A549 (cell line): ENCODE measurements around the gene DRC7. TPM values are rescaled to one million over a fixed set of nuclear protein-coding genes. Genes with fewer than 3 reads are reported as not detected.

Source experiments
- ATAC-seq, 2 experiments: fragments of 200-7000 bp in 1 of 2; fragments of >200 bp in 1 of 2; cut with Nextera tagmentation in 1 of 2; cut with Tn5 transposase in 1 of 2; 3 replicates each; pipeline versions ENCODE4 v1.8.0 to v1.9.1; 2018 to 2020; ENCODE audit warnings: mild to moderate bottlenecking in 1 of 2, moderate library complexity in 1 of 2
- CTCF ChIA-PET: fragments of 300-600 bp; sonication (Branson Sonifier 250); formaldehyde crosslinking; extraction: SDS; loops from one replicate; lab custom pipeline; 2021; ENCODE audit warnings: antibody characterized with exemption, inconsistent platforms; lab: Yijun Ruan, JAX
- POLR2A ChIA-PET: fragments of 350-600 bp; formaldehyde crosslinking; extraction: SDS; loops from one replicate; lab custom pipeline; 2021; ENCODE audit warnings: antibody characterized with exemption, inconsistent platforms; lab: Yijun Ruan, JAX
- DNase-seq, 2 experiments: peaks; one replicate each; pipeline versions ENCODE4 v3.0.0 to v3.0.0-alpha.2; 2011 to 2016; ENCODE audit warnings: low read depth in 1 of 2, low spot score in 1 of 2
- FAIRE-seq: peaks from 2 replicates; lab custom pipeline; 2011; peaks lifted over from hg19 to GRCh38; lab: Jason Lieb, UNC
- H3K27ac ChIP-seq, 2 experiments: fragments of >200 bp; sonication (Bioruptor Twin); formaldehyde crosslinking; 3 replicates each; pipeline ENCODE4 v1.5.1; 2016 to 2017
- H3K4me1 ChIP-seq: fragments of >200 bp; sonication (Bioruptor Twin); formaldehyde crosslinking; 3 replicates; pipeline ENCODE4 v1.6.1; 2016
- H3K4me2 ChIP-seq: fragments of >200 bp; sonication (Bioruptor Twin); formaldehyde crosslinking; 3 replicates; pipeline ENCODE4 v1.6.1; 2016
- H3K4me3 ChIP-seq: fragments of >200 bp; sonication (Bioruptor Twin); formaldehyde crosslinking; 3 replicates; pipeline ENCODE4 v1.5.1; 2016
- H3K9me3 ChIP-seq: fragments of >200 bp; sonication (Bioruptor Twin); formaldehyde crosslinking; 3 replicates; pipeline ENCODE4 v1.6.1; 2016
- CBX2 ChIP-seq: fragments of 200-600 bp; sonication (generic); IDR thresholded peaks from 2 replicates; pipeline ENCODE4 v1.6.1; 2016; ENCODE audit warnings: low read depth, mild to moderate bottlenecking, borderline replicate concordance
- CEBPB ChIP-seq, 2 experiments: fragments of >200 bp in 1 of 2; sonication (Bioruptor Twin) in 1 of 2; formaldehyde crosslinking in 1 of 2; IDR thresholded peaks; 2 replicates each; pipeline ENCODE4 v1.6.1; 2012 to 2016
- CHD4 ChIP-seq: fragments of 200-600 bp; sonication (generic); IDR thresholded peaks from 2 replicates; pipeline ENCODE4 v1.6.1; 2016; ENCODE audit warnings: antibody characterized with exemption, mild to moderate bottlenecking, borderline replicate concordance
- EHMT2 ChIP-seq: fragments of 200-600 bp; sonication (generic); IDR thresholded peaks from 2 replicates; pipeline ENCODE4 v1.6.1; 2016; ENCODE audit warnings: antibody characterized with exemption, low read depth, mild to moderate bottlenecking, moderate library complexity
- FOSB ChIP-seq: fragments of 250-450 bp; sonication (Bioruptor Pico); IDR thresholded peaks from 2 replicates; pipeline ENCODE4 v1.5.0; 2020; ENCODE audit warnings: mild to moderate bottlenecking, moderate library complexity
- FOSL2 ChIP-seq, 2 experiments: fragments of 450-650 bp in 1 of 2; fragments of >200 bp in 1 of 2; sonication (Bioruptor Twin) in 1 of 2; formaldehyde crosslinking; IDR thresholded peaks; 2 replicates each; pipeline versions ENCODE4 v1.5.0 to v1.6.1; 2016 to 2020; ENCODE audit warnings: mild to moderate bottlenecking in 1 of 2, moderate library complexity in 1 of 2
- GATA3 ChIP-seq: IDR thresholded peaks from 2 replicates; pipeline ENCODE4 v1.6.1; 2012; ENCODE audit warnings: borderline replicate concordance
- HMGXB4 ChIP-seq: fragments of 250-450 bp; sonication (Bioruptor Pico); IDR thresholded peaks from 2 replicates; pipeline ENCODE4 v1.5.0; 2021; ENCODE audit warnings: mild to moderate bottlenecking, moderate library complexity, borderline replicate concordance
- HOXA7 ChIP-seq: fragments of 250-450 bp; sonication (Bioruptor Pico); IDR thresholded peaks from 2 replicates; pipeline ENCODE4 v1.5.0; 2020; ENCODE audit warnings: mild to moderate bottlenecking, moderate library complexity
- HOXB13 ChIP-seq: fragments of 250-450 bp; sonication (Bioruptor Pico); IDR thresholded peaks from 2 replicates; pipeline ENCODE4 v1.5.0; 2020; ENCODE audit warnings: low read depth, mild to moderate bottlenecking, moderate library complexity
- JUNB ChIP-seq: fragments of >200 bp; sonication (Bioruptor Twin); formaldehyde crosslinking; IDR thresholded peaks from 2 replicates; pipeline ENCODE4 v1.6.1; 2016
- MYC ChIP-seq: IDR thresholded peaks from 2 replicates; pipeline ENCODE4 v1.6.1; 2012; ENCODE audit warnings: mild to moderate bottlenecking, inconsistent platforms, low read length, improper control_type of control experiment, borderline replicate concordance
- PBX3 ChIP-seq: IDR thresholded peaks from 2 replicates; pipeline ENCODE4 v1.6.1; 2012
- POLR2AphosphoS2 ChIP-seq: conservative IDR thresholded peaks from 2 replicates; pipeline ENCODE4 v1.6.1; 2012; ENCODE audit warnings: low read length, improper control_type of control experiment, inconsistent platforms
- RNF2 ChIP-seq: fragments of 200-600 bp; sonication (generic); IDR thresholded peaks from 2 replicates; pipeline ENCODE4 v1.6.1; 2016; ENCODE audit warnings: low read depth, mild to moderate bottlenecking, antibody characterized with exemption, moderate library complexity, borderline replicate concordance
- SMC3 ChIP-seq: fragments of >200 bp; sonication (Bioruptor Twin); formaldehyde crosslinking; IDR thresholded peaks from 3 replicates; pipeline ENCODE4 v1.6.1; 2018; ENCODE audit warnings: inconsistent platforms
- ZFP36 ChIP-seq: fragments of 450-650 bp; IDR thresholded peaks from 2 replicates; pipeline ENCODE4 v1.6.1; 2014; ENCODE audit warnings: borderline replicate concordance; ENCODE audit not compliant: partially characterized antibody
- WGBS: methylation state at CpG from one replicate; pipeline ENCODE4 v1.1.6; 2017; ENCODE audit errors: missing lambda C conversion rate; 5-methylcytosine and 5-hydroxymethylcytosine counted together
- polyA plus RNA-seq, 4 experiments: library from polyadenylated mRNA; depleted of rRNA in 3 of 4; stranded (reverse); fragments of >200 nt; fragmentation: RNase III in 1 of 4; extraction: RNeasy Plus Mini Kit Qiagen cat#74134 plus additional on column Dnase treatment in 1 of 4; gene quantifications; 2 replicates in 3 of 4; 3 replicates in 1 of 4; pipeline ENCODE4 v1.2.3, GENCODE V29; 2011 to 2017
- TF ChIP-seq, protein P1 (sequence below): IDR thresholded peaks from 2 replicates; pipeline ENCODE4 v1.6.1; 2012
- TF ChIP-seq, protein P2 (sequence below): fragments of >200 bp; sonication (Bioruptor Twin); formaldehyde crosslinking; IDR thresholded peaks from 2 replicates; pipeline ENCODE4 v1.6.1; 2016

Gene DRC7
- polyA plus RNA-seq, 2 of the 4 experiments (the other 2 are of a cell fraction) = 0.10 to 0.28 TPM

GRCh38 chr16:57677622-57678369, 16.8 kb upstream of the DRC7 start:
- H3K4me3 ChIP-seq = no peak overlapping the region
- peak; percentile 66 to 70 for ATAC-seq
- H3K9me3 ChIP-seq = no peaks in the 10 kb centered on the region
- peak overlapping the region; percentile 57 for H3K4me2 ChIP-seq
- H3K27ac ChIP-seq = peak overlapping the region; percentile 55 to 76
- H3K4me1 ChIP-seq = peaks cover 35% of the 10 kb centered on the region
- CTCF ChIA-PET = interaction anchor here (0.6 to 3.1 kb wide), 8 partner anchors 10 to 219 kb away, joined by 3 to 17 read pairs (median 4); partner anchors contain the start of gene ADGRG3
- 0 out of 2 replicates have a peak, but pooled peaks have one; percentile 28 for TF ChIP-seq MYC
- 0 out of 4 replicates have a peak, but pooled peaks have one; percentile 5 to 20 for TF ChIP-seq CEBPB (IDR thresholded peaks at IDR 0.05)
- TF ChIP-seq SMC3 = no peak
- TF ChIP-seq FOSL2 (IDR thresholded peaks at IDR 0.05) = no peak
- 0 out of 2 replicates have a peak, but pooled peaks have one; percentile 6 for TF ChIP-seq FOSL2 (CRISPR knock-in tag; IDR thresholded peaks at IDR 0.05)
- TF ChIP-seq, protein P1, sequence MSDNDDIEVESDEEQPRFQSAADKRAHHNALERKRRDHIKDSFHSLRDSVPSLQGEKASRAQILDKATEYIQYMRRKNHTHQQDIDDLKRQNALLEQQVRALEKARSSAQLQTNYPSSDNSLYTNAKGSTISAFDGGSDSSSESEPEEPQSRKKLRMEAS = peak; percentile 33; the same call in 1 of the 2 replicates
- 49% methylated on average over 14 of the region's 14 CpGs for WGBS
- FAIRE-seq = no peak
- peak; percentile 29 to 56 for DNase-seq
- POLR2A ChIA-PET = no interaction called here

DNA sequence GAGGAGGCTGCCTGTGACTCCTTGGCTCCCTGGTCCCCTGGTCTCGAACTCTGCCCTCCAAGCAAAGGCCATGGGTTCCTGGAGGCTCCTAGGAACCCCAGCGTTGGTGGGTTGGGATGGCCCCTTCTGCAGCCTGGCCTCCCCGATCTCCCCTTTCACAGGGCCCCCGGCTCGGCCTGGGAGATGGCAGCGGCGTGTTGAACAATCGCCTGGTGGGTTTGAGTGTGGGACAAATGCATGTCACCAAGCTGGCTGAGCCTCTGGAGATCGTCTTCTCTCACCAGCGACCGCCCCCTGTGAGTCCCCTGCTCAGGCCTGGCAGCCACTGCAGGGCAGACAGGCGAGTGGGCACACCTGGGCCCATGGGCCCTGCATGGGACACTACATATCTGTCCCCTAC, 15.6 kb upstream of the DRC7 start:
- Histone ChIP-seq H3K4me2 (no peak overlapping the region), H3K27ac (peak overlapping the region in 1 of 2 experiments; percentile 76; a peak in 1 of 6 replicates), H3K9me3 (no peaks in the 10 kb centered on the region), H3K4me1 (peaks cover 35% of the 10 kb centered on the region), H3K4me3 (no peak overlapping the region)
- CTCF ChIA-PET = interaction anchor here (1.3 to 2.7 kb wide), 2 partner anchors 11 to 41 kb away, joined by 4 to 7 read pairs; partner anchors contain the start of gene ADGRG3
- 80% methylated on average over 7 of the region's 12 CpGs for WGBS
- FAIRE-seq (no peak), DNase-seq (no peak), ATAC-seq (no peak)
- POLR2A ChIA-PET = no interaction called here
- TF ChIP-seq POLR2AphosphoS2 (no peak), FOSB (CRISPR knock-in tag) (no peak), CBX2 (no peak), JUNB (no peak), CHD4 (no peak), EHMT2 (no peak), GATA3 (no peak), PBX3 (no peak), HOXB13 (CRISPR knock-in tag) (no peak), HMGXB4 (no peak), HOXA7 (no peak)
- TF ChIP-seq, protein P2, sequence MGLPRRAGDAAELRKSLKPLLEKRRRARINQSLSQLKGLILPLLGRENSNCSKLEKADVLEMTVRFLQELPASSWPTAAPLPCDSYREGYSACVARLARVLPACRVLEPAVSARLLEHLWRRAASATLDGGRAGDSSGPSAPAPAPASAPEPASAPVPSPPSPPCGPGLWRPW = no peak

- H3K4me1 ChIP-seq = peaks cover 35% of the 10 kb centered on the region
- ChIA-PET POLR2A (no interaction called here), CTCF (interaction anchor here (1.1 to 6.0 kb wide), 3 partner anchors 31 to 104 kb away, joined by 3 to 34 read pairs (median 3); no protein-coding TSS in a partner anchor)
- DNase-seq (no peak), FAIRE-seq (no peak), ATAC-seq (no peak)
- no peak overlapping the region for H3K4me2 ChIP-seq
- WGBS = 74% methylated on average over 7 of the region's 7 CpGs
- 0 out of 6 replicates have a peak overlapping the region, but pooled peaks of 1 of the 2 experiments have one; percentile 76 for H3K27ac ChIP-seq
- H3K9me3 ChIP-seq = no peaks in the 10 kb centered on the region
- no peak overlapping the region for H3K4me3 ChIP-seq
- TF ChIP-seq ZFP36 (no peak), MYC (no peak), RNF2 (no peak)
- TF ChIP-seq, all 56 proteins: peak for 0
Observed at GRCh38 chr16:57679767-57680482, 14.7 kb upstream of the DRC7 start.
